ENCODE results near the gene NUDT3.

DNA sequence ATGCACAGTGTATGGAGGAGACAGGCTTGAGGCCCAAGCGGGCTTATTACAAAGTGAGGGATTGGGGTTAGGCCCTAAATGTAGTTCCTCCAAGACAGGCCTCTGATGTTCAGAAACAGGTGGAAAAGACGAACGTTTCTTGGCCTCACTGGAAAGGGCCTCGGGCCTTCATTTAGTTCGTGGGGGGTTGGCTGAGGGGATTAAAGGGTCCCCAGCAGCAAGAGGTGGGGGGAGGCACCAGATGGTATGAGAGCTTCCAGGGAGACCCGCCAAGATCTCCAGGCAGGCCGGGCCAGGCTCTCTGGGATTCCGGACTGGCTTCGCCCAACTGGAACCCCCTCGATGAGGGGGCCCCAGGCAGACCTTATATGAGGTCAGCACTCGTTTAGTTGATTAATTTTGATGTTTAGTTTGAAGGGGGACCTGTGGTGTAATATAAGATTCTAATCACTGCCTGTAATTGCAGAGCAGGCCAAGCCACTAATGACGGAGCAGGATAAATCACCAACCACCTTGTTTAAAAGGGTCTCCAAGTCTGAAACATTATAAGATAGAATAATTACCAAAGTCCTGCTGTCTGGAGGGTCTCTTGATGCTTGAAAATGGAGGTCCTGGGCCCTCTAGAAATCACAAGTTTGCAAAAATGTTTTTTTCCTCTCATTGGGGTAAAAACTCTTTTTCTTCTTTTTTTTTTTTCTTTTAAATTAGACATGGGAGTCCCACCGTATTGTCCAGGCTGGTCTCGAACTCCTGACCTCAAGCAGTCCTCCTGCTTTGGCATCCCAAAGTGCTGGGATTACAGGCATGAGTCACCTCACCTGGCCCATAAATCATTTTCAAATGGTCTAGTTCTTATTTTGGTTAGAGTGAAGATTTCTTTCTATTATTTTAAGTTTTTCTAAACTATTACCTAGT is 153.6 kb downstream of the NUDT3 start:
- no peak for TF ChIP-seq YY1 (IDR thresholded peaks at IDR 0.05; ENCODE audit: insufficient read depth, insufficient read length)
- TF ChIP-seq ZNF274 (IDR thresholded peaks at IDR 0.05; ENCODE audit: low read depth, low read length) = no peak
